ENCODE results near the gene P2RY11.

P2RY11 gene

GRCh38 chr19:10111405-10111811 lies at the start of gene P2RY11:
P2RY11 (plus strand) TSS chr19:10111693; CDS start chr19:10111722, 29 bp downstream.
- DNase-seq (ENCODE audit: low read depth), result no peak

- no peak for DNase-seq (ENCODE audit: low read depth)
These were observed 49.7 kb upstream of the P2RY11 start for GRCh38 chr19:10061717-10062310.

- DNase-seq (ENCODE audit: low read depth), result no peak
These were observed 43.3 kb upstream of the P2RY11 start for GRCh38 chr19:10068205-10068604.

GRCh38 chr19:10069046-10069445 lies 42.4 kb upstream of the P2RY11 start:
- no peak for DNase-seq (ENCODE audit: low read depth)

GRCh38 chr19:10070730-10071446 lies 40.6 kb upstream of the P2RY11 start:
- no peak for DNase-seq (ENCODE audit: low read depth)

- no peak for DNase-seq (ENCODE audit: low read depth)
These were observed 37.3 kb upstream of the P2RY11 start for GRCh38 chr19:10074153-10074552.

GRCh38 chr19:10076535-10076934 lies 35.0 kb upstream of the P2RY11 start:
- DNase-seq (ENCODE audit: low read depth), result no peak

- DNase-seq (ENCODE audit: low read depth), result no peak
These were observed 33.2 kb upstream of the P2RY11 start for GRCh38 chr19:10078329-10078728.

- no peak for DNase-seq (ENCODE audit: low read depth)
These were observed 32.5 kb upstream of the P2RY11 start for GRCh38 chr19:10079031-10079453.

- no peak for DNase-seq (ENCODE audit: low read depth)
These were observed 27.6 kb upstream of the P2RY11 start for GRCh38 chr19:10083911-10084310.

- DNase-seq (ENCODE audit: low read depth), result no peak
These were observed 26.7 kb upstream of the P2RY11 start for GRCh38 chr19:10084803-10085202.

- peak; percentile 78 for DNase-seq (ENCODE audit: low read depth)
These were observed 25.6 kb upstream of the P2RY11 start, which contains the start of gene SHFL for GRCh38 chr19:10085641-10086590. SHFL (plus strand) TSS chr19:10086317; CDS start chr19:10086428, 111 bp downstream.

GRCh38 chr19:10086591-10087192 lies 24.8 kb upstream of the P2RY11 start:
- peak; percentile 28 for DNase-seq (ENCODE audit: low read depth)

GRCh38 chr19:10087296-10088061 lies 24.0 kb upstream of the P2RY11 start:
- DNase-seq (ENCODE audit: low read depth), result no peak

GRCh38 chr19:10088949-10089554 lies 22.4 kb upstream of the P2RY11 start:
- DNase-seq (ENCODE audit: low read depth), result no peak

GRCh38 chr19:10089801-10090375 lies 21.6 kb upstream of the P2RY11 start:
- DNase-seq (ENCODE audit: low read depth), result no peak

GRCh38 chr19:10091370-10091687 lies 20.2 kb upstream of the P2RY11 start:
- DNase-seq (ENCODE audit: low read depth), result no peak

GRCh38 chr19:10091895-10092641 lies 19.4 kb upstream of the P2RY11 start:
- no peak for DNase-seq (ENCODE audit: low read depth)

GRCh38 chr19:10092648-10093294 lies 18.7 kb upstream of the P2RY11 start:
- no peak for DNase-seq (ENCODE audit: low read depth)
